Left lung (tissue), 10 donors: Measurements from ENCODE around the gene ME3. TPM values are rescaled to one million over a fixed set of nuclear protein-coding genes. Genes with fewer than 3 reads are reported as not detected.

Experiments used
- ATAC-seq: fragments of 200-7000 bp; cut with Tn5 transposase; one replicate; pipeline ENCODE4 v1.9.1; 2020; ENCODE audit warnings: moderate library complexity
- DNase-seq, 4 donors: peaks; one replicate each; pipeline ENCODE4 v3.0.0-alpha.2; 2013 to 2020
- H3K27ac ChIP-seq, 2 donors: fragments of 200-600 bp; sonication (generic) in 1 of 2; one replicate each; pipeline versions ENCODE4 v1.5.0 to v1.8.0; 2020 to 2021
- H3K27me3 ChIP-seq, 2 donors: fragments of 200-600 bp; sonication (generic) in 1 of 2; one replicate each; pipeline versions ENCODE4 v1.5.0 to v1.8.0; 2020 to 2021
- H3K36me3 ChIP-seq, 2 donors: fragments of 200-600 bp; sonication (generic) in 1 of 2; one replicate each; pipeline versions ENCODE4 v1.5.0 to v1.8.0; 2020 to 2021
- H3K4me1 ChIP-seq, 2 donors: fragments of 200-600 bp; one replicate each; pipeline ENCODE4 v1.8.0; 2021
- H3K4me3 ChIP-seq, 2 donors: fragments of 200-600 bp; sonication (generic) in 1 of 2; one replicate each; pipeline versions ENCODE4 v1.5.0 to v1.8.0; 2020 to 2021; ENCODE audit warnings: mild to moderate bottlenecking in 1 of 2
- H3K9me3 ChIP-seq, 2 donors: fragments of 200-600 bp; sonication (generic) in 1 of 2; one replicate each; pipeline versions ENCODE4 v1.5.0 to v1.8.0; 2020 to 2021
- intact Hi-C, 2 donors: fragments of 100-400 bp; cut with DNase I; formaldehyde crosslinking; loops; one replicate each; pipeline versions ENCODE4 v1.11.2 to v1.14.2; 2022
- polyA plus RNA-seq, 6 donors: library from polyadenylated mRNA; unstranded; fragments of 120-200 nt; gene quantifications; one replicate each; pipeline ENCODE4 v1.2.1, GENCODE V29; 2013; ENCODE audit not compliant: insufficient read length in 6 of 6
- total RNA-seq, 2 donors: library from RNA; stranded (reverse); fragmentation: NEBNext Ultra II Directional; extraction: Animal tissue kit (Norgen Biotek cat#: 25700); gene quantifications; one replicate each; pipeline ENCODE4 v1.2.1, GENCODE V29; 2021
- TF ChIP-seq, protein P1 (sequence below), 2 donors: fragments of 200-600 bp; sonication (generic) in 1 of 2; IDR thresholded peaks; one replicate each; pipeline versions ENCODE4 v1.5.0 to v1.8.0; 2021; ENCODE audit warnings: antibody characterized with exemption in 2 of 2
- donor health status: DM: no; HTN: yes; CAD: no.
- donor health status: DM: no; HTN: no; CAD: no.

The ME3 gene
- total and polyA plus RNA-seq, 8 donors: 21.6 to 44.6 (median 30.5) TPM

DNA sequence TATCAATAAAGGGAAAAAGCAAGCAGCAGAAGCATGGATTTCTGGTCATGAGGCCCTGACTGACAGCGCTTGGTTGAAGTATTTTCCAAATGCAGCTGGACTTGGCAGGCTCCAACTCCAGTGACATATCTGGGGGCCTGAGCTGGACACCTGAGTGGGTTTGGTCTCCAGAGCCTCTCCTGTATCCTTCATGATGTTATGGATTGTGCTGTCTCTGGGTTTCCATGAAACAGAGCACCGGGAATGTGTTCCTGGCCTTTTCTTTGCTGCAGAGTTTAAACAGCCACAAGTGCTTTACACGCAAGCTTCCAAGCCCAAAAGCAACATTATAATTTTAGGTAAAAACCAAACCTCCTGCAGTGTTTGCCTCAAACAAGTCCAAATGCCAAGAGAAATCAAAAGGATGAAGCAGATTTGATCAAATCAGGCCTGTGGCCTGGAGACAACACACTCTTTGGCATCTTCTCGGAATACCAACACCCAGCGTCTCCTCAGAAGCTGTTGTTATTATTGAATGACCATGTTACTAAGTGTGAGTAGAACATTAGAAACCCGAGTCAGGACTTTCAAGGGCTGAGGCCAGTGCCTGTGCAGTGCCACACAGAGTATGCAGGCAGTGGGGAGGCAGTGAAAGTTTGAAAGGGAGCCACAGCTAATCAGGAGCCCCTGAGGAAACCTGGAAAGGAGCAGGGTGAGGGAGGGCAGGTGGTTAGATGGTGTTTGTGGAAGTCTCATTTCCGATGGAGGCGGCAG, 42.0 kb downstream of the ME3 start:
- no peak for ATAC-seq
- Histone ChIP-seq H3K4me1 (peaks cover 0 to 3% of the 10 kb centered on the region in 2 donors), H3K27me3 (no peaks in the 10 kb centered on the region), H3K9me3 (no peaks in the 10 kb centered on the region), H3K4me3 (no peak overlapping the region), H3K36me3 (no peaks in the 10 kb centered on the region), H3K27ac (no peak overlapping the region)
- TF ChIP-seq, protein P1, sequence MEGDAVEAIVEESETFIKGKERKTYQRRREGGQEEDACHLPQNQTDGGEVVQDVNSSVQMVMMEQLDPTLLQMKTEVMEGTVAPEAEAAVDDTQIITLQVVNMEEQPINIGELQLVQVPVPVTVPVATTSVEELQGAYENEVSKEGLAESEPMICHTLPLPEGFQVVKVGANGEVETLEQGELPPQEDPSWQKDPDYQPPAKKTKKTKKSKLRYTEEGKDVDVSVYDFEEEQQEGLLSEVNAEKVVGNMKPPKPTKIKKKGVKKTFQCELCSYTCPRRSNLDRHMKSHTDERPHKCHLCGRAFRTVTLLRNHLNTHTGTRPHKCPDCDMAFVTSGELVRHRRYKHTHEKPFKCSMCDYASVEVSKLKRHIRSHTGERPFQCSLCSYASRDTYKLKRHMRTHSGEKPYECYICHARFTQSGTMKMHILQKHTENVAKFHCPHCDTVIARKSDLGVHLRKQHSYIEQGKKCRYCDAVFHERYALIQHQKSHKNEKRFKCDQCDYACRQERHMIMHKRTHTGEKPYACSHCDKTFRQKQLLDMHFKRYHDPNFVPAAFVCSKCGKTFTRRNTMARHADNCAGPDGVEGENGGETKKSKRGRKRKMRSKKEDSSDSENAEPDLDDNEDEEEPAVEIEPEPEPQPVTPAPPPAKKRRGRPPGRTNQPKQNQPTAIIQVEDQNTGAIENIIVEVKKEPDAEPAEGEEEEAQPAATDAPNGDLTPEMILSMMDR (IDR thresholded peaks at IDR 0.05): no peak
- no peak for DNase-seq
- intact Hi-C loops: no loop called here

GRCh38 chr11:86629045-86629706, 43.2 kb downstream of the ME3 start:
- intact Hi-C loops: no loop called here
- TF ChIP-seq, protein P1 (IDR thresholded peaks at IDR 0.05): no peak
- Histone ChIP-seq H3K9me3 (no peaks in the 10 kb centered on the region), H3K4me3 (no peak overlapping the region), H3K4me1 (peaks cover 0 to 3% of the 10 kb centered on the region in 2 donors), H3K27ac (peak overlapping the region in 1 of 2 donors; percentile 42), H3K27me3 (no peaks in the 10 kb centered on the region), H3K36me3 (no peaks in the 10 kb centered on the region)
- DNase-seq (peak in 1 of 4 donors; percentile 34), ATAC-seq (no peak)

DNA sequence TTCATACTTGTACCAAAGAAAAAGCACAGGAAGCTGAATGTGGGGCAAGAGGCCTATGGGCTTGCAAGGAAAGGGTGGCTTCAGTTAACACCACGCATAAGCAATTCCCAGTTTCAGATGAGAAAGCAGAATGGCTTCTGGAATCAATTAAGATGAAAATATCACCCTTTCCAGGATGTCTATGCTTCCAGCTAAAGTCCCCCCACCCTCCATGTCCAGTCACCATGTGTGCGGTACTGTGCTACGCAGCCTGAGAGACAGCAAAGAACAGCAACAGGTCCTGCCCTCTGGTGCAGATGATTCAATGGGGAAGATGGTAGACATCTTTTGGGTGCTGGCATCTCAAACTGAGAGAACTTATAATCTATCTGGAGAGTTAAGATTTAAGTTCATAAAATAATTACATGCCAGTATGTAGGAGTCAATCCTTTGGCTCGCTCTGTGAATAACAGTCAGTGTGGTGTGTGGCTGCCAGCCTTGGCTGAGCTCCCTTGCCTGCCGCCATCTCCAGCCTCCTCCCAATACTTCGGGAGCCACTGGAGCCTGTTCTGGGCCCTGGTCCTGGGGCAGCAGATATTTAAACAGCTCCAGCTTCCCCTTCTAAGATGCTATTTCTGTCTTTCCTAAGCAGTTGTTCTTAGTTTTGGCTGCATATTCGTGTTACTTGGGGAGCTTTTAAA, 44.5 kb downstream of the ME3 start:
- intact Hi-C loops: no loop called here
- Histone ChIP-seq H3K27me3 (no peaks in the 10 kb centered on the region), H3K4me3 (no peak overlapping the region), H3K4me1 (peaks cover 0 to 2% of the 10 kb centered on the region in 2 donors), H3K36me3 (no peaks in the 10 kb centered on the region), H3K9me3 (no peaks in the 10 kb centered on the region), H3K27ac (no peak overlapping the region)
- no peak for ATAC-seq
- no peak for DNase-seq
- TF ChIP-seq, protein P1 (IDR thresholded peaks at IDR 0.05): no peak

DNA sequence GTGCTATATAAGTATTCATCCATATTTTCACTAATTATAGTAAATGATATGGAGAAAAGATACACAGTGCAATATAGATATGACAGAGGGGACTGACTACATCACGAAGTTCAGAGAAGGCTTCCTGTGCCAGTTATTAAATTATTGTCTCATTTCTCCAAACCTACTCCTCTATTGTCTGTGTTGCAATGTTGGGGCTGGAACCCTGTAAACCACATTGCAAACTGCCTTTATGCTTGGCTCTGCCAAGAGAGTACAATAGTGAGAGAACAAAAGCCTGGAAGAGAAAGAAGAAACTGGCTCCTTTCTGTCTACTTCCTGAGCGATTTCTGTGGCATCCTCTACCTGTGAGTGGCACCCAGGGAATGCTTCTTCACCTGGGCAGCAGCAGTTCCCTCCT, 46.4 kb downstream of the ME3 start:
- TF ChIP-seq, protein P1 (IDR thresholded peaks at IDR 0.05): no peak
- ATAC-seq: no peak
- intact Hi-C loops: no loop called here
- Histone ChIP-seq H3K36me3 (no peaks in the 10 kb centered on the region), H3K27ac (no peak overlapping the region), H3K4me3 (no peak overlapping the region), H3K4me1 (no peaks in the 10 kb centered on the region), H3K9me3 (no peaks in the 10 kb centered on the region), H3K27me3 (no peaks in the 10 kb centered on the region)
- DNase-seq: no peak

GRCh38 chr11:86625544-86625943, 46.9 kb downstream of the ME3 start:
- H3K27ac ChIP-seq: no peak overlapping the region
- DNase-seq: no peak
- H3K9me3 ChIP-seq: no peaks in the 10 kb centered on the region
- no peaks in the 10 kb centered on the region for H3K27me3 ChIP-seq
- ATAC-seq: no peak
- intact Hi-C loops: no loop called here
- H3K36me3 ChIP-seq: no peaks in the 10 kb centered on the region
- no peaks in the 10 kb centered on the region for H3K4me1 ChIP-seq
- no peak overlapping the region for H3K4me3 ChIP-seq
- TF ChIP-seq, protein P1 (IDR thresholded peaks at IDR 0.05): no peak
